Inferior parietal cortex (tissue), 1 donor: ENCODE measurements around the gene DDR2.
"Not testable (repeated sequence)": the region's sequence is repeated elsewhere in the genome, so short reads cannot be mapped to it uniquely, and the experiment has no call there.

Source experiments
- DNase-seq: peaks from one replicate; pipeline ENCODE4 v3.0.0-alpha.2; 2016; ENCODE audit errors: extremely low spot score

Gene DDR2

DNA sequence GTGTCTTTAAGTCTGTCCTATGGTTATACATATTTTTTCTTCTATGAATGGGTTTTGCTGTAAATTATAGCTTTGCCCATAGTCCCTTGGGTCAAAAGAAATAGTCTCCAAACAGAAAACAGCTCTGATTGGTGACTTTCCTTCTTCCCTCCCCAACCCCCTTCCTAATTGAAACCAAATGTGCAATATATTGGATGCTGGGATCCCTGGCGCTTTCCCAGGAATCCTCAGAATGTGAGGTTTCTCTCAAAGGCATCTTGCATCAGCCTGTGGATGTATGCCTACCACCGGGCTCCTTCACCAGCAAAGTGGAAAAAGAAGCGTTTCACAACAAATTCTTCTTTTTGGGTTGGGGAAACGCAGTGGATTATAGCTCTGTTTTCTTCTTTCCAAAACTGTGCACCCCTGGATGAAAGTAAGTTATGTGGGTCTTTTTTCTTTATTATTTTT is at the start of gene DDR2:
DDR2 (plus strand) TSS at position 248 of the 450 bp plus-strand sequence. CDS start 86,600 bp downstream, outside the sequence.
- no peak for DNase-seq

DNA sequence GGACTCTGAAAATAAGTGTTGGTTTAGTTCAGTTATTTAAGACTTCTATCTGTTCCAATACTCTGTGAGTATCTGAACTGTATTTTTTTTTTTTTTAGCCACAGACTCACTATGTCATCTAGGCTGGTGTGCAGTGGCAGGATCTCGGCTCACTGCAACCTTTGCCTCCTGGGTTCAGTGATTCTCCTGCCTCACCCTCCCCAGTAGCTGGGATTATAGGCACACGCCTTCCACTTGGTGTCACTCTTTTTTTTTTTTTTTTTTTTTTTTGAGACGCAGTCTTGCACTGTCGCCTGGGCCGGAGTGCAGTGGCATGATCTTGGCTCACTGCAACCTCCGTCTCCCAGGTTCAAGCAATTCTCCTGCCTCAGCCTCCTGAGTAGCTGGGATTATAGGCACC is 49.4 kb upstream of the DDR2 start:
- DNase-seq = not testable (repeated sequence)

DNA sequence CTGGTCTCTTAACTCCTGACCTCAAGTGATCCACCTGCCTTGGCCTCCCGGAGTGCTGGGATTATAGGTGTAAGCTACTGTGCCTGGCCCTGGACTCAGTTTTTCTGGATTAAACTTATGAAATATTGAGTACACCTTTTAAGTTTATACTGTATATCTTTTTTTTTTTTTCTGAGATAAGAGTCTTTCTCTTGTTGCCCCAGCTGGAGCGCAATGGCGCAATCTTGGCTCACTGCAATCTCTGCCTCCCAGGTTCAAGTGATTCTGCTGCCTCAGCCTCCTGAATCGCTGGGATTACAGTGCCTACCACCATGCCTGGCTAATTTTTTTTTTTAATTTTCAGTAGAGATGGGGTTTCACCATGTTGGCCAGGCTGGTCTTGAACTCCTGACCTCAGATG is 47.2 kb upstream of the DDR2 start:
- DNase-seq = not testable (repeated sequence)

DNA sequence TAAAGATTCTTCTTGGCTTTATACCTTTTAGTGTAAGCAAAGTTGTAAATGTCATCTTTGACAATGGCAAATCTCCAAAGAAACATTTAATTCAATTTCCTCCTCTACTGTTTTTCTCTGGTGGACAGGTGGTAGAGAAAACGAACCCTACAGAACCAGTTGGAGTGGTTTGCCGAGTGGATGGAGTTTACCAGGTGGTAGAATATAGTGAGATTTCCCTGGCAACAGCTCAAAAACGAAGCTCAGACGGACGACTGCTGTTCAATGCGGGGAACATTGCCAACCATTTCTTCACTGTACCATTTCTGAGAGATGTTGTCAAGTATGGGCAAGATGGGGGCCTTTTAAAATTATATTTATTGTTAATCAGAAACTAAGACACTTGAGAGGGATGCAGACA is 44.9 kb upstream of the DDR2 start:
- no peak for DNase-seq

DNA sequence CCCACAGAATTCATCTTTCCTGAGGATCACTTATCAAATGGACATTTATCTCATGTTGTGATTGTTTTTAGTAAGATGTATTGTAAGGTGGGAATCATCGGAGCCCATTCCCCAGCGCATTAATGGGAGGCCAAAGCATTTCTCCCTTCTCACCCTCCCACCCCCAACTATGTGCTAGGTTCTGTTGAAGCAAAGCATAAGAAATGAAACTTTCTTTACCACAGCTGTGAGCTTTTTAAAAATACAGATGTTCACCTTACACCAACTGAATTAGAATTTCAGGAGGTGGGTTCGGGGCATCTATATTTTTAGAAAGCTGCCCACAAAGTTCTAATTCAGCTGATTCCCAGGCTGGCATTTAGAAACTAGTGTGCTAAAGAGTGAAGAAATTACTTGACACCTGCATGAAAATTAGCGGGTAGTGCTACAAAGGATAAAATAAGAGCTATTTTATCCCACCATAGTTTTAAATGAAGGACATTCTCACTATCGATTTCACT is 44.5 kb upstream of the DDR2 start:
- no peak for DNase-seq

DNA sequence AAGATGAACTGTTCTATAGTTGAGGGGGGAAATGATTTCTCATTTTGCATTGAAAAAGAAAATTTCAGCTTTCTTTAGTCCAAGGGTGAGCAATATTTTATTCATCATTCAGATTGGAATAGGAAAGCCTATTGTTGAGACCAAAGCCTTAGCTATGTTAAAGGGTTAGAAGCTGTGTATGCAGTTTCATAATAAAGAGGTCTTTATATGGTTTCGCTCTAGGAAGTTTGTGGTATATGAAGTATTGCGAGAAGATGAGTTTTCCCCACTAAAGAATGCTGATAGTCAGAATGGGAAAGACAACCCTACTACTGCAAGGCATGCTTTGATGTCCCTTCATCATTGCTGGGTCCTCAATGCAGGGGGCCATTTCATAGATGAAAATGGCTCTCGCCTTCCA is 42.2 kb upstream of the DDR2 start:
- no peak for DNase-seq

DNA sequence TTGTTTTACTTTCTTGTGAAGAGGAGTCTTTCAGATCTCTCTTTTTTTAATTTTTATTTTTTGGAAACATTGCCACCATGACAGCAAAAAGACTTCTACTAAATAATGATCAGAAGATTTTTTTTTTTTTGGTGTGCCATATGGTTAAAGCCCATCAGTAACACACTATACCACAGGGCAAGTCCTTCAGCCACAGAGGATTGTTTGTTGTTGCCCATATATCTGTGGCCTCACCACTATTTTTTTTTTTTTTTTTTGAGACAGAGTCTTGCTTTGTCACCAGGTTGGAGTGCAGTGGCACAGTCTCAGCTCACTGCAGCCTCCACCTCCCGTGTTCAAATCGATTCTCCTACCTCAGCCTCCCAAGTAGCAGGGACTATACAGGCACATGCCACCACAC is 41.6 kb upstream of the DDR2 start:
- DNase-seq = no peak

DNA sequence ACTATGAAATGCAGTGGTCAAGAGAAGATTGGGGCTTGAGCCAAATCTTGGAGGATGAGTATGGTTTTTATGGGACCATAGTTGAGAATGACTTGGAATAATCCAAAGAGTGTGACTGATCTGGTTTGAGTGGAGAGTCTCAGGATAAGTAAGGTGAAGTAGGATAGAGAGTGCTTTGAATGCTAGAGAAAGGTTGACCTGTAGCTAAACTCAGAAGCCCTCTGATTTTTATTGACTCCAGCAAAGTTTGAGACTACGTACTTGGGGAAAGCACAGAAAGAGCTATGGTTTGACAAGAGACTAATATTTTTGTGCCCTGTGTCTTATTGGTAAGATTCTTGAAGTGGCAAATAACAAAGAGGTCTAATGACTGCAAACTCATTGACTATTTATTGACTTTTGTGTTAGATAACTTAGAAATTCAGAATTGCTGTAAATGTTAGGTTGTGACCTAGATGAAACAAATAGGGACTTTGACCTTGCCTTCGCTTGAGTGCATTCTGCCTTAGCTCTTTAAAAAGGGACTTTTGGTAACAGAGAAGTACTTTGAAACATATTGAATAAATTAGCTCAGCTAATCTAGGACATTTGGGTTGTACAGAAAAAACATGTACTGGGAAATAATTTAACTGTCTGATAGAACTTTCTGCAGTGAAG is 35.6 kb upstream of the DDR2 start:
- DNase-seq = no peak

DNA sequence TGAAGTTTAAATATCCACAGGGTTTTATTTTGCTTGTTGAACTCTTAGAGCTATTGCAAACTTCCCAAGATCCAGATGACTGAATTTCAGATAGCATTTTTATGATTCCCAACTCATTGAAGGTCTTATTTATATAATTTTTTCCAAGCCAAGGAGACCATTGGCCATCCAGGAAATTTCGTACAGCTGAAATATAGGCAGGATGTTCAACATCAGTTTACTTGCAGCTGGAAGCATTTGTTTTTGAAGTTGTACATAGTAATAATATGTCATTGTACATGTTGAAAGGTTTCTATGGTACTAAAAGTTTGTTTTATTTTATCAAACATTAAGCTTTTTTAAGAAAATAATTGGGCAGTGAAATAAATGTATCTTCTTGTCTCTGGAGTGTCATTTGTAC is 32.8 kb upstream of the DDR2 start:
- no peak for DNase-seq

DNA sequence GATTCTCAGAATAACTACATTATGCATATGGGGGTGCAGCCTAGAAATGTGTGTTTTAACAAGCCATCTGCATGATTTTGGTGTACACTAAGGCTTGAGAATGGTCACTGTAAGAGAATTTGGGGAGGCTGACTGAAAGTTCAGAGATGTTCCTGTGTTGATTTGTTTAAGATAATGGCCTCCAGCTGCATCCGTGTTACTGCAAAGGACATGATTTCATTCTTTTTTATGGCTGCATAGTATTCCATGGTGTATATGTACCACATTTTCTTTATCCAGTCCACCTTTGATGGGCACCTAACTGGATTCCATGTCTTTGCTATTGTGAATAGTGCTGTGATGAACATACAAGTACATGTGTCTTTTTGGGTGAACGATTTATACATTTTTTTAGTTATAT is 29.1 kb upstream of the DDR2 start:
- DNase-seq = not testable (repeated sequence)

DNA sequence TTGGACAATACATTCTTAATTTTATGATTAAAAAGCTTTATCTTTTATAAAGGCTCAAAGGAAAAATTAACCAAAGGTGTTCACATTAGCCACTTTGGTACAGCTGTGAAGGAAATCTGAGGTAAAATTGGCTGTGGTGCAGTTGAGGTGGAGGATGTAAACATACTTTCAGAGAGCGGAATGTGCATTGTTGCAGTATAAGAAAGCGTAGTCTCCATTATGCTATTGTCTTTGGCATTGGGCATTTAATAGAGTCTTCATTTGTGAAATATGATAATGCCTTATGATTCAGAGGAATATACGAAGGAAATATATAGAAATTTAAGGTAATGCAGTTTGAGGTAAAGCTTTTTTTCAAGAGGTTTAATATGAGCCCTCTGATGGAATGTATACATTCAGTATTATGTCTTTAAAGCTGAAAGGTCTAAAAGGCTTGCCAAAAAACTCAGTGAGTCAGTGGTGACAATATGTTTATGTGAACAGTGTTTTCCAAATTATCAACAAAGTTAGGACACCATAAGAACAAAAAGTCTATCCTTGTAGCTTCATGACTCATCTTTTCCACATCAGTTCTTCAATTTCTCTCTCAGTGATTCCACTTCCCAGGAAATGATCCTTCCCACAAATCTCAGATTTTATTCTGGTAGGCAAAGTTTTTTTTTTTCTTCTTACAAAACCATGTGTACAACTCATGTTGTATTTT is 26.9 kb upstream of the DDR2 start:
- peak; percentile 39 for DNase-seq

DNA sequence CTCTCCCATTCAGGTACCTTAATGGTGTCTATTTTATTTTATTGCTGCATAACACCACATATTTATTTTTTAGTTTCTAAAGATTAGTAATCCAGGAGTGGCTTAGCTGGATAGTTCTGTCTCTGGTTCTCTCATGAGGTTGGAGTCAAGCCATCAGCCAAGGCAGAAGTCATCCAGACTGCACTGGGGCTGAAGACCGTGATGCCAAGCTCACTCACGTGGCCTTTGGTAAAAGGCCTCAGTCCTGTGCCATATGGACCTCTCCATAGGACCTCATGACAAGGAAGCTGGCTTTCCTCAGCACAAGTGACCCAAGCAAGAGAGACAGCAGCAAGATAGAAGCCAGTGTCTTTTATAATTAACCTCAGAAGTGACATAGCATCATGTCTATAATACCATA is 23.0 kb upstream of the DDR2 start:
- no peak for DNase-seq

DNA sequence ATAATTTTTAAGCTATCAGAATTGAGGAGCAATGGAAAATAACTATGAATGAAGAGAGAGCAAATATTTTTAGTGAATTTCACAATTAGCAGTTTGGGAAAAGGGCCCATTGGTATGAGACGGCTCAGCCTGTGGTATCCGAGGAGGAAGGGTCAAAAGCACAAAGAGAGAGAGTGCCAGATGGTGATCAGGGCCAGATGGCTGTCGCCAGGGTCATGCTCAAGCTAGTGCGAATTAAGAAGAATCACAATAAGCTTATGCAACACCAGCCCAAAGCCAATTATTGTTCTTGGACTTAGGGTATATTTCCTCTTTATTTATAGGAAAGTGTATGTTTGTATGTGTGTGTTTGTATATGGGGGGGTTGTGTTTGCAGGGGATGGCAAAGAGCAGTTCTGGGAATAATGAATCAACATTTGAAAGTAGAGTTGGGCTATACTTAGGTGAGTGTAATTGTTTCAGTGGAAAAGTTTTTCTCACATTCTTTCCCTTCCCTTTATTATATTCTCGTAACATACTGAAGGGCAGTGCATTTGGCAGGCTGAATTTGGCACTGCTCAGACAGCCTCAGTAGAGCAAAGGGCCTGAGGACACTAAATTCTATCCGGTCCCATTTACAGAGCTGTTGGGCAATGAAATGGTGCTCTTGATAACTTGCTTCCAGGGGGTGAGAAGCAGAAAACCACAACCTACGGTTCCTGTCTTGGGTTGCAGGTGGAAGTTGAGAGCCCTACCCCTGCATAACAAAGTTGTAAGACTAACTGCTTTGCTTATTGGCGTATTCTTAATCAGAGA is 19.5 kb upstream of the DDR2 start:
- DNase-seq = no peak

DNA sequence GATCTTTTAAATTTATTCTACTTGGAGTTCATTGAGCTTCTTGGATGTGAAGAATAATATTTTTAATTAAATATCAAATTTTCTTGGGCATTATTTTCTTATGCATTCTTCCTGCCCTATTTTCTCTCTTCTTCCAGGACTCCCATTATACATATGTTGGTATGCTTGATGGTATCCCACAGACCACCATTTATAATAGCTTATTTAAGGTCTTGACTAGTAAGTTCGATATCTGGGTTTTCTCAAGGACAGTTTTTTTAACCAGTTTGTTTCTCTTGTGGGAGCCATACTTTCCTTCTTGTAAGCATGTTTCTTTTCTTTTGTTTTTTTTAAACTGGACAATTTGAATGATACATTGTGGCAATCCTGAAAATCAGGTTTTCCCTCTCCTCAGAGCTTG is 15.4 kb upstream of the DDR2 start:
- no peak for DNase-seq

DNA sequence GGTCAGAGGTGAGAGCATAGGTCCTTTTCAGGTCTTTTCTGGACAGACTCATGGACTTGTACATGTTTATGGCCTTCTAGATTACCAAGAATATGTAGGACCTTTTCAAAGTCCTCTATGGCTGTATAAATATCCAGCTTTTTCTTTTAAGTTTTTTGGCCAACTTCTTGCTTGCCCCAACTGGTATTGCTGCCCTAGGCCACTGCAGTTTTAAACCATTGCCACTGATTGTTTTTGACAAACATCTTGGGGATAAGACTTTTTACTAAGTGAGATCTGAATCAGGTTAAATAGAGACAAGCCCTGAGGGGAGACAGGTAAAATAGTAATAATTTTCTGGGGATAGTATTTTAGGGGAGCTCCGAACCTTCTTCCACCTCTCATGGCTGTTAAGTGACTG is 14.8 kb upstream of the DDR2 start:
- no peak for DNase-seq

DNA sequence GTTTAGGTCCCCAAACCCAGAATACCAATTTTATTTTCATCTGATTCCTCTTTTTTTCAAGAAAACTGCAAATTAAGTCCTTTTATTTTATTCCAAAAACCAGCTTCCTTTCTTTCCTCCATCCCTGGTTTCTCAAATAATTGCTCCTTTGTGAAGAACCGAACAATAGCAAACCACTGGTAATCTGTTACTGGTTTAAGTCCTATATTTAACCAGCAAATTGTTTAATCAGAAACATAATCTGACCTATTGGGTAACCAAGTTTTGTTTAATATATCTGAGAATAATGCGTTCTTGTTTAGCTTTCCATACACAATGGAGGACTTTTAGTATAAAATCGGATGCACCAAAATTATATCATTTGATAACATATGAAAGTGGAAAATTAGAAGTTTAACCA is 13.2 kb upstream of the DDR2 start:
- no peak for DNase-seq

DNA sequence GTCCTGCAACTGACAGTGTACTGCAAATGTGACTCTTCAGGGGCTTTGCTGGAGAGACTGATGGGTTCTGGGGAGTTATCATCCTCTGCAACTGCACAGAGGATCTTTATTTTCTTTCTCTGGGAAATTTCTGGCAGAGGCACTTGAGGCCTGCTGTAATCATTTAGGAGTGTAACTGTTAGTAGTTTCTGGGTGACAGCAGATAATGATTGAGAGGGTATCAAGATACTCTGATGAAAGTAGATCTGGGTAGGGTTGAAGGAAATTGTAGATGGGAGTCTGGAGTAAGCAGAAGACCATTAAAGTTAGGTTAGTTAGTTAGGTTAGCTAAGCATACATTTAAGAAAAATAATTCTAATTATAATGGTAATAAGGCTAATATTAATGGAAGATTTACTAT is 11.0 kb upstream of the DDR2 start:
- no peak for DNase-seq

DNA sequence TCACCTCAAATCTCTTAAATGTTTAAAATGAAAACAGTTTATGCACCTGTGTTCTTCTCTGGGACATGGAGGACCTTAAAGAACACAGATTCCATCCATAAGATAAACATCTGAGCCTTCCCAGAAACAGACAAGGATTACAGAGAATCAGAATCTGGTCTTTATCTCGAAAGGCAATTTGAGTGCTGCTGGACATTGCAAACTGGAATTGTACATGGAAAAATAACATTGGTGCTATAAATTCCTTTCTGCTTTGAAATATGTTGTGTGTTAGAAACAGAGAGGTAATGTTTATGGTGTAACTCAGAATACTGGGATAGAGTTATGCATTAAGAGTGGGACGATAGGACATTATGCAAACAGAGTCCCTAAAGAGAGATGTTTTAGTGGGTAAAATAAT is 6.6 kb upstream of the DDR2 start:
- DNase-seq = no peak

DNA sequence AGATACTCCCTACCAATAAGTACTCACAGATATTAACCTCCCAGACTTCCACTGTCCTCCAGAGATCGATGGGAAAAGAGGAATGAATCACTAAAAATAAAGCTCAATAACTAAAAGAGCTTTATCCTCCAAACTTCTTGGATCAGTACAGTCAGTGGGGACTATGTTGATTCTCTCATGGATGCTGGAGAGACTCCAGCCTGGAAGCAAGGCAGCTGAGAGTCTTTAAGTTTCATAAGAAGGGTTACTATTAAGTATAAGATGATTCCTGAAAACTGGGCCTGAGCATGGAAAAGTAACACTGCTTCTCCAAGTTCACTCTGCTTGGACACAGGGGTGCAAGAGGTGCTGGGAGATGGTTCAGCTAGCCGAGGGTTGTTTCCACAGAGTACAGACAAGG is 6.2 kb upstream of the DDR2 start:
- DNase-seq = no peak

DNA sequence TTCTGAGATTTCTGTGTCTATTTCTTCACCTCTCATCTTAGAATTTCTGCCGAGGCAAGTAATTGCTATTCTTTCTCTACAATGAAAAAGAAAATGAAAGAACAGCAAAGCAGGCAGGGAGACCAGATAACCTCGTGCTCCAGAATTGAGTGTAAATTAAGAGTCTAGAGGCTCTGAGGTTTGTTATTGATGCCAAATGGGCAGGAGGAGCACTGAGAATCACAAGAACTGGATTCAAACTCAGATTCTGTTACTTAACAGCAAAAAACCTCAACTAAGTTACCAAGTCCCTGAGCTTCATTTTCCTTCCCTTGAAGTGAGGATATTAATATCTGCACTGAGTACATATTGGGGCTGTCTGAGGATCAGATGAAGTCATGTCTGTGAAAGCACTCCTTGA is 5.5 kb upstream of the DDR2 start:
- DNase-seq = no peak

DNA sequence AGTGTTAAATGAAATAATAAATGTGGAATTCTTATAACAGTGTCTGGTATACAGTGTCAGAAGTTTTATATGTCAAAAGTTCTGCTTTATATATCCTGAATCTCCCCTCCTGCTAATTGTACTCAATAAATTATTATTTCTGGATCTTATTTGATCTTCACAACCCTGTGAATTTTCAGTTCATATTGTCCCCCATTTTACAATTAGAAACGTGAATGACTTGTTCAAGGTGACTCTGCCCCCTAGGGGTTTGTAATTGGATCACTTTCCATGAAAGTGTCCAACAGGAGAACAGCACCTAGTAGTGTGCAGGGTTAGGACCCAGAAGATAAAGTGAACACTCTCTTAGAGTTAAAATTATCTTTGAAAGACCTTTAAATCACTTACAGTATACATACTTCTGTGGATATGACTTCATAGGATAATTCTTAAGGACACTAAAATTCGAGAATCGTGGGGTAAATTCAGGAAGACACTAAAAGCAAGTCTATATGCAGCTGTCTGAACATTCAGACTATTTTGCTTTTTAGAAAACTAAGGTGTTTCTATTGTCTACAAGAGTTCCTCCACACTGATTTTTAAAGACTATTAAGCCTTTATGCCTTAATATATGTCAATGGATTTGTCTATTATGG is 4.5 kb upstream of the DDR2 start:
- DNase-seq = no peak

DNA sequence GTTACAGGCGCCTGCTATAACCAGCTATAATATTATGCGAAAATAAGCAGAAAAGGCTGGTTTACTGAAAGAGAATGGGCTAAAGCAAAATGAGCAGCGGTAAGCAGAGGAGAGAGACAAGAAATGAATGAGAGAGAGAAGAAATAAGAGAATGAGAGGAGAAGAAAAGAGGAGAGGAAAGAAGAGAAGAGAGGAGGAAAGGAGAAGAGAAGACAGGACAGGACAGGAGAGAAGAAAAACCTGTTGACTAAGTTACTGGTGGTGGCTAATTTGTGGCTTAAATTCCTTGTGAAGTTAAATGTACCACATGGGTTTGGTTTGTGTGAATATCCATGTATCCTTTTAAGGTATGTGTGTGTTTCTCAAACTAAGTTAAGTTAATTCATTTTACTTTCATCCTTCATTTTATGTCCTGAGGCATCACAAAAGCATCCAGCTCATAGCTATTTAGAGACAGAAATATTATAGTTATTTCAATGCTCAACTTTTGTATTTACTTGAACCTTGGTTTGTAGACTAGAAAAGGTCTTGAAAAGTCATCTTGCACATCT is 3.1 kb upstream of the DDR2 start:
- no peak for DNase-seq
